HG03095 (cell line): ENCODE measurements around the gene TEX261.

Source experiments
- ATAC-seq: cut with Tn5 transposase; IDR thresholded peaks from one replicate; pipeline ENCODE4 v1.9.1; 2021; ENCODE audit warnings: moderate library complexity; ENCODE audit not compliant: unreplicated experiment

TEX261 gene

GRCh38 chr2:70937866-70938585 lies 56.6 kb downstream of the TEX261 start:
- ATAC-seq = no peak

- no peak for ATAC-seq
Observed at GRCh38 chr2:70936979-70937811, 57.5 kb downstream of the TEX261 start.

- ATAC-seq = no peak
Observed at GRCh38 chr2:70936165-70936978, 58.3 kb downstream of the TEX261 start.
